CD4-positive, alpha-beta T cell treated with Interleukin-17A for 1 hour (primary cell): Measurements from ENCODE around the gene ADD3.

Source experiments
- DNase-seq: peaks from one replicate; pipeline ENCODE4 v3.0.0-alpha.2; 2020

ADD3 gene

DNA sequence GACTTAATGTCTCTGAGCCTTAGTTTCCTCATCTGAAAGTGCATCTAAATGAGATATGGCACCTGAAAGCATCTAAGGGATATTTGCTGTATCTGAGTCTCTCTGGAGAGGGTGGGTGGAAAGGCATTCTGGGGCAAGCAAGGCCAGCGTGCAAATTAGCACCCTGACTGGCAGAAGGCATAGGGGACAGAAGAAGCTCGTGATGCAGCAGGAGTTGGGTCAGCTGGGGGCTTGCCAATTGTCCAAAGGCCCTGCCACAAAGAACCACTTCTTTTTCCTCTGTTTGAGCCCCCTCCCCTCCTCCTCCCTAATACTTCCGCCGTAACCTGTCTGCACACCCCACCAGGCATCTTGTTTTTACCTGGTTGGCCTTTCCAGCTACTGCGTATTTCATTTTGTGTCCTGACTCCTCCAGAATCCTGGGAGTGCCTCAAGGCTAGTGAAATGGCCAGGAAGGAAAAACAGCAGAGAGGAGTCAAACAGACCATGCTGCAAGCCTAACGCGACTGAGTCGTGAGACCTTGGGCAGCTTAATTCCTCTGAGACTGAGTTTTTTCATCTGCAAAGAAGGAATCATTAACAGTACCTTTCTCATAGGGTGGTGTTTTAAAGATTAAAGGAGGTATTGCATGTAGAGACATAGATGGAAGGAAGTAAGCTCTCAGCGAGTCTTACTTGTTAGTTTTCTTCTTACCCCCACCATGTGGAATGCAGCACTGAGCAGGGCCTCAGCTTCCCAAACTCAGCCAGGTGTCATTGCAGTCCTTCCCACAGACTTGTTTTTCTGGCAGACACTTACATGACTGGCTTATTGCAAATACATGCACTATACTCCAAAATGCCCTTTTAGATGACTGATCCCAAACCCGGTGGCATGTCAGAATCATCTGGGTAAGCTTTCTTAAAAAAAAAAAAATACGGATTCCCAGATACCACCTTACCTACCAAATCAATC lies 150.5 kb downstream of the ADD3 start:
- DNase-seq = no peak

DNA sequence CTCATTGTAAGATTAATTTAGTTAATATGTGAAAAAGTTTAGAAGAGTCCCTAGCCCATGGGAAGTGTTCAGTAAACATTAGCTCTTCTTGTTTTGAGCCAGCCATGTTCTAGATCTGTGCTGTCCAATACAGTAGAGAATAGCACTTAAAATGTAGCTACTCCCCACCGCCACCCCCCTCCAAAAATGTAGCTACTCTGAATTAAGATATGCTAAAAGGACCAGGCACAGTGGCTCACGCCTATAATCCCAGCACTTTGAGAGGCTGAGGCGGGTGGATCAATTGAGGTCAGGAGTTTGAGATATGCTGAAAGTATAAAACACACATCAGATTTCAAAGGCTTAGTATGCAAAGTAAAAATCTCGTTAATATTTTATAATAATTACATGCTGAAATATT lies 152.3 kb downstream of the ADD3 start:
- no peak for DNase-seq

DNA sequence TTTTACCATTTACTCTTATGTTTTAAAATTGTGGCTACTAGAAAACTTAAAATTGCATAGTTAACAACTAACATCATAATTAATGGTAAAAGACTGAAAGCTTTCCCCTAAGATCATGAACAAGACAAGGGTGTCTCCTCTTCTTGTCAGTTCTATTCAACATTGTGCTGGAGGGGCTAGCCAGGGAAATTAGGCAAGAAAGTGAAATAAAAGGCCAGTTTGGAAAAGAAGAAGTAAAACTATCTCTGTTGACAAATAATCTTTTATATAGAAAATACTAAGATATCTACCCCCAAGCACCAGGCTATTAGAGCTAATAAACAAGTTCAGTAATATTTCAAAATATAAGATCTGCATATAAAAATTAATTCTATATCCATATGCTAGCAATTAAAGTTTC lies 152.7 kb downstream of the ADD3 start:
- DNase-seq = no peak

DNA sequence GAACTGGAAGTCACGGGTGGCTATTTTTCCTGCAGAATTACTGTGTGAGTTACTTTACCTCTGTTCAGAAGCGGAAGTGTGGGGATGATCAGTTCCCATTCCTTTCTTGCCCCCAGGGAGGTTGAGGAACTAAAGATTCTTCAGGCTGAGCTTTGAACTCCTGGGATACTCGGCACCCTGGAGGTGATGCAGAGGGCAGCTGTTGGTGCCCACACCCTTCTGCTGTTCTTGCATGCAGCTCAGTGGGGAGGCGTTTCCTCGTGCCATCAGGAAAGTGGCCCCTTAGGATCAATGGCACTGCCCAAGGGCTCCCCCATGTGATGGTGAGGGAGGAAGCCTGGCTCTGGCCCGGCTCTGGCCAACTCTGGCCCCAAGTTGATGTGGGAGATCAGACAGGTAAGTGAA lies 155.0 kb downstream of the ADD3 start:
- no peak for DNase-seq

DNA sequence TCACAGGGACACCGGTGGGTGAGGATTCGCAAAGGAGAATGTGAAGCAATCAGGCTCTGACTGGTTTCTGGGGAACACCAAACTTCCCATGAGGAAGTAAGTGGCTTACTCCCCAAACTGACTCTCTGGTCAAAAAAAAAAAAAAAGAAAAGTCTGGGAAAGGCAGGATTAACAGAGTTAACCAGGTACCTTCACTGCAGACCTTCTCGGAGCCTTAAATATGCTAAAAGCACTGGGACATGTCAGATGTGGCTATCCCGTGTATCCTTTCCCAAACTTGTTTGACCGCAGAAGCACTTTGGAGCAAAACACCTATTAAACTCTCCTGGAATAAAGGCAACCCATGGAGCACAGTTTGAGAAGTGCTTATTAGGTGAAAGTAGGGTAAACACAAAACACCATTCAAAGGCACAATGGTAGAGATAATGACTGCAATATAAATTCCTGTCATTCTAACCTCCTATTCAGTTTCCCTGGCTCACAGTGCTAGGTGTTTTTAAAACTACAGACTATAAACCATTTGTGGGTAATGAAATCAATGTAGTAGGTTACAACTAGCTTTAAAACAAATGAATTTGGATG lies 155.5 kb downstream of the ADD3 start:
- DNase-seq = no peak

DNA sequence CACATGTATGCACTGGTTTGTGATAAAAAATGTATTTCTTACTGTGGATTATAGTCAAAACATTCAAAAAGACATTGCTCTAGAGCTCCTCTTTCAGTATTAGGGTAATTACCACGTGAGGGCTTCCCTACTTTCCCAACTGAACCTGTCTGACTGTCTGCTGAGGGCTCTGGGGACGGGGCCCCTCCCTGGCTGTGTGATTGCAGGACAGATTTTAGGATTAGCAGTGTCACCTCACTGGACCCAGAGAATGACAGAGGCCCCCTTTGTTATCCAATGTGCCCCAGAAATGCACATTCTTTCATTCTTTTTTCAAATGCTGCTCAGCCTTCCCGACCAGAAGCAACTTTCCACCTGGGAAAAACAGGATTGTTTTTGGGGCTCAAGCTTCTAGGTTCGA lies 156.1 kb downstream of the ADD3 start:
- DNase-seq = no peak

DNA sequence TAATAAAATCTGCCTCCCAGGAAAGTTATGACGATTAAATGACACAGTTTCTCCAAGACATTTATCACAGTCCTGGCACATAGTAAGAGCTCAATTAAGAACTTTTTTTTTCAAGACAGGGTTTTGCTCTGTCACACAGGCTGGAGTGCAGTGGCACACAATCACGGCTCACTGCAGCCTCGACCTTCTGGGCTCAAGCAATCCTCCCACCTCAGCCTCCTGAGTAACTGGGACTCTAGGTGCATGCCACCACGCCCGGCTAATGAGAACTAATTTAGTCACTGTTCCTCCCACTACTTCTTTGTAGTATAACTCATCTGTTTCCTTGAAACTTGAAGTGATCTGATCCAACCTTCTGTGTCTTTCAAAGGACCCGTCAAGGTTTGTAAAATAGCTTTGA lies 157.5 kb downstream of the ADD3 start:
- no peak for DNase-seq

DNA sequence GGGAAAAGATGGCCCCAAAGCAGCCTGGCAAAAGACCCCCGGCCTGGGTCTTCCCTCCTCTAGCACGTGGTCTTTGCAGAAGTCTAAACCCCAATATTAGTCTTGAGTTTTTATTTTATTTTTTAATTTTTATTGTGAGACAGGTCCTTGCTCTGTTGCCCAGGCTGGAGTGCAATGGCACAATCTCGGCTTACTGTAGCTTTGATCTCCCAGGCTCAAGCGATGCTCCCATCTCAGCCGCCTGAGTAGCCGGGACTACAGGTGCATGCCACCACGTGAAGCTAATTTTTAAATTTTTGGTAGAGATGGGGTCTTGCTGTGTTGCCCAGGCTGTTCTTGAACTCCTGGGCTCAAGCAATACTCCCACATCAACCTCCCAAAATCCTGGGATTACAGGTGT lies 159.4 kb downstream of the ADD3 start:
- DNase-seq = no peak

DNA sequence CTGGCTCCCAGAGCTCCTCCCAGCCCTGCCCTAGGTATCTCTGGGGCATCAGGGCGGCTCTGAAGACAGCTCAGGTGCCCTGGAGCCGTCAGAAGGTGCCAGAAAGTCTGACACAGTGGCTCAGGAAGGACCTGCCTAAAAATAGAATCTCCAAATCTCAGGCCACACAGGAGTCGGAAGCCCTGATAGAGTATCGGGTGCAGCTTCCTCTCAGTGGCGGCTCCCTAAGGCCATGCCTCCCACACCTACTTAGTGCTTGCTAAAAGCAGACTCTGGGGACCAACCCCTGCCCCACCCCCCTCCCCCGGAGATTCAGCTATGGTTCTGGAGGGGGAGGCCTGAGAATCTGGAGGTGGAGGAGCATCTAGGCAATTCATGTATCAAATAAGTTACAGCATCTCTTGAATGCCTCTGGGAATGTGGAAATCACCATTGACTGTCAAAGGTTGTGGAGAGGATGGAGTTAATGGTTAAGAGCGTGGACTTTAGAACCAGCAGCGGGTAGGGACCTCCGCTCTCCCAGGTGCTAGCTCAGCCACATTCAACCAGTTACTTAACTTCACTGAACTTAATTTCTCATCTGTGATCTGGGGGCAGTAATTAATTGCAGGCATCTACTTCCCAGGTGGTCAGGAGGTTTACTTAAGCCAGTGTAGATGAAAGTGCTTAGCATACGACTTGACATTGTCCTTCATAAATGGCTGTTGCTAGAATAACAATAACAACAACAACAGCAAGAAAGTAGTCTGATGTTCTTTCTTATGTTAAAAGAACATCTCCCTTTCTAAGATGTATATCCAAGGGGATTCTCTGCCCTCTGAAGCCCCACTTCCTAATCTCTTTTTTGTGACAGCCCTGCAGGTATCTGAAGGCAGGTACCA lies 161.1 kb downstream of the ADD3 start:
- DNase-seq = no peak

DNA sequence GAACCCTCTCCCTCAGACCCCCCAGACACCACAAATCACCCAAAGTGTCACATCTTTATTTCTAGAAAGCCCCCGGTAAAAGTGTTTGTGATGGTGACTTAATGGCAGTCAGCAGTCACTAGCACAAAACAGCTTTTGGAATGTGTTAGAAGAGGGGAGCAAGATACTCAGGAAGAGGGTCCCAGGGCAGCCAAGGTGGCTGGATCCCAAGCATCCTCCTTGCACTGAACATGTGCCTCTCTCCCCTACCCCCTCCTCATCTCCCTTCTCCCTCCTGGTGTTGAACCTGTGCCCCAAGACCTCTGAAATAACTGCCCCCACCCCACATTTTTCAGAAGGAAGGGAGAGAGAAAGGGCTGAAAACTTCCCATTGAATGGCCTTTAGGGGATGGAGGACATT lies 161.8 kb downstream of the ADD3 start:
- DNase-seq = no peak

DNA sequence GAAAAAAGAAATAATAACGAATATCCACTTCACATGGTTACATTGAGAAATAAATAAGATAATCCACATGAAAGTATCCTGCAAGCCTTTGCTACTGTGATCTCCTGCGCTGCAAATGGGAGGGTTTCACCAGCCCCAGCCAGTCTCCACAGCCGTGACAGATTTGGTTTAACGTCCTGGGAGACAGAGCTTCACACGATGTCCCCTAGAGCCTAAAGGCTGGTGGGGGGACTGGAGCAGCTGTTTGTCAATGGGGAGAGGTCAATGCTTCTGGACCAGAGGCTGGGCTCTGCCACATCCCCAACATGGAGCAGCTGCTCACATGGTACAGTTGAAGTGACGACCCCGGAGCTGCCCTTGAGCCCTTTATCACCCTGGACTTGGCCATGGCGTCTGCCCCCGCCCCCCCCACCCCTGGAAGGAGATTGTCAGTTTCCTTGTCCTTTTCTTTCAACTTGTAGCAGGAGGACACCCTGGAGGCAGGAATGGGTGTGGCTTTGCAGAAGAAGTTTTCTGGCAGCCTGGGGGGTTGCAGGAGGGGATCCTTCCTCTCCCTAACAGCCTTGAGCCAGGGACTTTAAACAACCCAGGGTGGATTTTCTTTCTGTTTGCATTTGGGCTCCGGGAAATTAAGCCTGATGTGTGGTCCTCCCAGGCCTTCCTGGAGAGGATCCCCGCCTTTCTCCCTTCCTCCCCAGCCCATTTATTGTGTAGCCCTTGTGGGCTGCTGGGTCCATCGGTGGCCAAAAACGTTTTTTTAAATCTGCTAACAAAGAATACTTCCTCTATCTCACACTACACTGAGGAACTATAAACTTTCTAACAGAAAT lies 162.6 kb downstream of the ADD3 start:
- DNase-seq = no peak

DNA sequence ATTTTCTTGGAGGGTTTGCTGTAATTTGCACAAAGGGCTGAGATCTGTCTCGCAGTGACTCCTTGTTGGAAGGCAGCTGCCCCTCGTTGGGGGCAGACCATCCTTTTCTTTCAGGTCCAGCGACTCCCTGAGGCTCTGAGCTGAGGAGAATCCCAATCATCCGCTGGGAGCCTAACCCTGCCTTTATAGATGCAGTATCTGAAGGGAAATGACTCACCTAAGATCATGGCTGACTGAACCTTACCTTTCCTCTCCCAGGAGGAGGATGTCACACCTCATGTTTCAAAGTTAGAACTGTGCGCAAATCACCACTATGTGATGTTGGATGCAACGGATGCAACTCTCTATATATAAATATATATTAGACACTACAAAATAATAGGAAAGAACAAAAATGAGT lies 163.2 kb downstream of the ADD3 start:
- DNase-seq = no peak

DNA sequence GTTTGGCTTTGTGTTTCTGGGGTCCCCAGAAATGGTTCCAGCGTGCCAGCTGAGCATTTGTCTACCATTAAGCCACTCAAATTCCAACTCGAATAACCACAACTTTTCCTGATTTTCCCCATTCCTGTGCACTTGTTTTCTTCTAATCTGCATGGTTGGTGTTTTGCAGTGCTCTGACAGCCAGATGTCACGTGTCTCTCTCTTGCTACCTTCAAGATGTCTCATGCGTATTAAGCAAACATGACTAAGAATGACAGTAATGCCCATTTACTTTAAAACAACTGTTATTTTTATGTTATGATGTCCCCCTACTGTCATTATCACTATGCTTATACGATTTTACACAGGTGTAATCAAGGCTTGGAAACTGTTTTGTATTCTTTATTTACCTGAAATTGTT lies 164.4 kb downstream of the ADD3 start:
- no peak for DNase-seq

DNA sequence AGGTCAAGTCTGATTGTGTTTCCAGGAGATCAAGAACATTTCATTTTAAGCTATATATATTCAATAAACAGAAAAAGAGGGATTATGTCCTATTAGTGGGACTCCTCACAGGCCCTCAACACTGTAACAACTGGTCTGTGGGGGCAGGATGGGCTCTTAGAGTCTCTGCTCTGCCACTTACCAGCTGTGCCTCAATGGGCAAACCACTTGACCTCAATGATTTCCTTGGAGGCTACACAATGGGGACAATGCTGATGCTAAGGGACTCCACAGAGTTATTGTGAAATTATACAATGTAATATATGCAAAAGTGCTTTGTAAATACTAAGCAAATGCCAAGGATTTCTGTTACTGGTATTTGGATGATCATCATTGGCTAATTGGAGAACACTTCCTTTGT lies 166.4 kb downstream of the ADD3 start:
- no peak for DNase-seq

DNA sequence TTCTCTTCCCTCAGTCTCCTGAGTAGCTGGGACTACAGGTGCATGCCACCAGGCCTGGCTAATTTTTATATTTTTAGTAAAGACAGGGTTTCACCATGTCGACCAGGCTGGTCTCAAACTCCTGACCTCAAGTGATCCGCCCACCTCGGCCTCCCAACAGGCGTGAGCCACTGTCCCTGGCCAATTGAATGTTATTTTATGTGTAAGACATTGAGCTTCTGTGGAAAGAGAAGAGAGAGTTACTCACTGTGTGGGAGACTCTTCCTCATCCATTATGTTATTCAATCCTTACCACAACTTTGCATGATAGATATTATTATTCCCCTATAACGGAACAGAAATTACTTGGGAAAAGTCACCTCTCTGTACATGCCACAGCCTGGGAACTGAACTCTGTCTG lies 167.0 kb downstream of the ADD3 start:
- no peak for DNase-seq

DNA sequence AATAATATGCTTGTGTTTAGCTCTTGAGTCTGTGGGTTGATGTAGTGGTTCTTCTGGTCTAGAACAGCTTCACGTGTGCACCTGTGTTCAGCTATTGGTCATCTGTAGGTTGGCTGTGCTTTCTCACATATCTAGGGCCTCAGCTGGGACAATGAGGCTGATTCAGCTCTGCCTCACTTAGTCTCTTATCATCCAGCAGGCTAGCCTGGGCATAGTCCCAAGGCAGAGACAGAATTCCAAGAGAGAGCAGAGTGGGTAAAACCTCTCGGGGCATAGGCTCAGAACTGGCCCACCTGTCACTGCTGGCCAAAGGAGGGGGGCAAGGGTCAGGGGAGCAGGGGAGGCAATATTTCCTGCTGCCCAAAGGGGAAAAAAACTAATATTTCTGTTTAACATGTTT lies 167.6 kb downstream of the ADD3 start:
- DNase-seq = no peak

DNA sequence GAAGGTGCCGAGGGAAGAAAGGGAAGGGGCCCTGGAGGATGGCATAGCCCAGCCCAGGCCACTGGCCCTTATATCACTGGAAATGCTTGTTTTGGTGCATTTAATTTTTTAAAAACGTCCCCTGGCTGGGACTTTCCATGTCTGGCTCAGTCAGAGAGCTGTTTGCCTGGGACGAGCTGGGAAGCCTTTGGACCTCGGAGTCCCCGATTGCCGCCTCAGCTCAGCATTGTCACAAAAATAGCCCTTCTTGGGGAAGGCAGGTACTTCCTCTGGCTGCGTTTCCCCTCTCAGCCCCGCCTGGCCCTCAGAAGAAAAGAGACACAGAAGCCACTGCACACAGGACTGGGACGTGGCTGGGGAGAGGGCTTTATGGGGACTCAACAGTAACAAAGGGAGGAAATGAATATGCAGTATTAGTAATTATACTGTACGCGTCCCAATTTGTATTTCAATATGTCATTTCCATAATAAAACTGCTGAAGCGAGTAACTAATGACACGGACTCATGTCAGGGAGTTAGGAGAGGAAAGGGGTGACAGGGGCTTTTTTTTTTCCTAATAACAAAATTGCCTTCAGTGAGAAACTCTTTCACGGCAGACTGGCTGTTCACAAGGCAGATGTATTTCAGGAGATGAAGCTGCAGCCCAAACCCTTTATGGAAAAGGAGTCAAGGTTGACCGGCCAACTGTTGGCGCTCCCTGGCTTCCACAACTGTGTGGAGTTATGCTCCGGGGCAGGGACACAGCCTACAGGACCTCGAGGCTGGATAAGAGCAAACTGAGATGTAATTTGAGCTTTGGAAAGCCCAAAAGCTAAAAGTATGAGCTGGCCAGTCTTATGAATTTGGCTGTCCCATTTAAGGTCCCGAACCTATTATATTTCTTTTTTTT lies 168.6 kb downstream of the ADD3 start:
- DNase-seq = no peak

DNA sequence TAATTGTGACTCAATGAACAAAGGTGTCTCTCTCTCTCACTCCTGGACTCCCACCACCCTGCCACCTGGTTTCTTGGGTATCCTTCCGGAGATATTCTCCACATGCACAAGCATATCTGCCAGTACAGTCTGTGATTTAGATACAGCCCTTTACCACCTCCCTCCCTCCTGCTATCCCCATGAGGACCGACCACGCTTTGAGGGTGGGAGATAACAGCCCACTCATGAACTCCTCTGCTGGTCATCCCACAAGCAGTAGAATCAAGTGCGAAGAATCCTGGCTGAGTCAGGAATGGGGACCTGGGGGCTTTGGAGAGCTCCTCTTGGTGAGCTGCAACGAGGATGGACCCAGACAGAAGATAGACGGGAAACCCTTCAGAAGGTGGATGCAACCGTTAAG lies 171.4 kb downstream of the ADD3 start:
- DNase-seq = no peak

DNA sequence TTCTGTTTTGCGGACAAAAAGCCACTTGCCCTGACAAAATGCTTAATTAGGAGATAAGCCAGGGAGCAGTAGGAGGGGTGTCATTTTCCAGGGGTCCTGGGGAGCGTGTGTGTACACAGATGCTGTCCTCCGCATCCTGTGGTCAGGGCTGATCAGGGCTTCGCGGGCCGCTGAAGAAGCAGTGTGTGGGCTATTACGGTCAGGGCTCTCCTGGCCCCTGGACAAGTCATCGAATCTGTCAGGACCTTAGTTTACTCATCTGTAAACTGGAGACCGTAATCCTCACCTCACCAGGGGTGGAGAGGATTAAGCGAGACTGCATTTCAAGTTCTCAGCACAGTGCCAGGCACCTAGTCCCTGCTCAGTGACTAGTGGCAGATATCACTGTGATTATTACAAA lies 173.7 kb downstream of the ADD3 start:
- DNase-seq = no peak

DNA sequence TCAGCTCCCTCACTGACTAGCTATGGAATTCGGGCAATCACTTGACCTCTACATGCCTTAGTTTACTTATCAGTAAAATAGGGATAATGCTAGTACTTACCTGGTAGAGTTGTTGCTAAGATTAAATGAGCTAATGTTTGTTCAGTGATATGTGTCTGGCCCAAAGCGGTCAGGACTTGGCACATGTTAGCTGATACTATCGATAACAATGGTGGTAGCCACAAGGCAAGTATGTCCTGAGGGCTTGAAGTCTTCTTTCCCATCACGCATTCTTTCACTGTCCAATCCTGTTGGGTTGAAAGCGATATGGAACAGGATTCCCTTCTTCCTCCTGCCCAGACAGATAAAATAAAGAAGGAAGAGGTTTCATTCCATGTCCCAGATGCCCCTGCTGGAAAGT lies 174.1 kb downstream of the ADD3 start:
- no peak for DNase-seq

DNA sequence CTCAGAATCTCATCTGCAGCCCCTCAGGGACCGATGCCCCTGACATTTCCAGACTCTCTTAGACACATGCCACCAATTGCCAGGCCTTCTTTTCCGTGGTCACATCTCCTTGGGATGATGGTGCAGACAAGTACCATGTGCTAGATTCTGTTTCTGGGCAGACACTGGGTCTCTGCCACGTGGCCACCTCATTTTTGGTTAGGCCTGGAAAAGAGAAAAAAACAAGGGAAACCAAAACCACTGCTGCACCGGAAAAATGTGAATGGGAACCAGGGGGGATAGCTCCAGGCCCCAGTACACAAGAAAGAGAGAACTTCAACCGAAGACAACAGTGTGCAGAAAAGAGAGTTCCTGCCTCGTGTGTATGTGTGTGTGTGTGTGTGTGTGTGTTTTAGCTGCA lies 176.6 kb downstream of the ADD3 start:
- DNase-seq = no peak
